BE2C (cell line): Measurements from ENCODE around the gene CDH4.

Experiments
- DNase-seq: peaks from one replicate; pipeline ENCODE4 v3.0.0-alpha.2; 2020
- H3K27me3 ChIP-seq: fragments of 250-450 bp; sonication (Bioruptor Pico); 2 replicates; pipeline ENCODE4 v1.5.1; 2020; ENCODE audit warnings: mild to moderate bottlenecking
- H3K36me3 ChIP-seq: fragments of 250-450 bp; sonication (Bioruptor Pico); 2 replicates; pipeline ENCODE4 v1.5.1; 2020; ENCODE audit warnings: mild to moderate bottlenecking
- H3K4me1 ChIP-seq: fragments of 250-450 bp; sonication (Bioruptor Pico); 2 replicates; pipeline ENCODE4 v1.5.1; 2020
- H3K4me3 ChIP-seq: 2 replicates; pipeline ENCODE4 v1.5.1; 2011; ENCODE audit warnings: low read depth, low read length
- H3K9me3 ChIP-seq: fragments of 250-450 bp; sonication (Bioruptor Pico); 2 replicates; pipeline ENCODE4 v1.5.1; 2020
- TF ChIP-seq, protein P1 (sequence below): IDR thresholded peaks from 2 replicates; pipeline ENCODE4 v1.5.1; 2012; ENCODE audit warnings: mild to moderate bottlenecking, low read depth, low read length

CDH4 gene

DNA sequence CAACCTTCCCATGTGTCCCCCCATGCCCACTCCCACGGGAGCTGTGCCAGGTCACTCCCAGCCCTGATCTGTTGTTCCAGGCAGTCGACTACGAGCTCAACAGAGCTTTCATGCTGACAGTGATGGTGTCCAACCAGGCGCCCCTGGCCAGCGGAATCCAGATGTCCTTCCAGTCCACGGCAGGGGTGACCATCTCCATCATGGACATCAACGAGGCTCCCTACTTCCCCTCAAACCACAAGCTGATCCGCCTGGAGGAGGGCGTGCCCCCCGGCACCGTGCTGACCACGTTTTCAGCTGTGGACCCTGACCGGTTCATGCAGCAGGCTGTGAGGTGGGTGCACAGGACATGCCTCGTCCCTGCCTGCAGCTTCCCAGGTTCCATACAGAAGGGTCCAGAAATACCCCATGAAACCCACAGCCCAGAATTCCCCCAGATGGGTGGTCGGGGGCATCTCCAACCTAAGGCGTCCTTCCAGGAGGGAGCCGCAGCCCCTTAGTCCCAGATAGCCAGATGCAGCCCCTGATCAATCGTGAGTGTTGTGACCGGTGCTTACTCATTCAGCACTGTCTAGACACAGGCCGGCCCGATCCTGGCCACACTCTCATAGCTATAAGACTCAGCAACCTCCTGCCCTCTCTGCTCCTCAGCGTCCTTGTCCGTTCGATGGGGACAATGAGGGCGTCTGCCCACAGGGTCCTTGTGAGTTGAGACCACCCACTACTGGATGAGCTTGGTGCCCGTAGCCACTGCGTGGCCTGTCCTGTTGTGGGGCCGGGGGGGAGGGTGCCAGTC, 671.5 kb downstream of the CDH4 start:
- TF ChIP-seq, protein P1, sequence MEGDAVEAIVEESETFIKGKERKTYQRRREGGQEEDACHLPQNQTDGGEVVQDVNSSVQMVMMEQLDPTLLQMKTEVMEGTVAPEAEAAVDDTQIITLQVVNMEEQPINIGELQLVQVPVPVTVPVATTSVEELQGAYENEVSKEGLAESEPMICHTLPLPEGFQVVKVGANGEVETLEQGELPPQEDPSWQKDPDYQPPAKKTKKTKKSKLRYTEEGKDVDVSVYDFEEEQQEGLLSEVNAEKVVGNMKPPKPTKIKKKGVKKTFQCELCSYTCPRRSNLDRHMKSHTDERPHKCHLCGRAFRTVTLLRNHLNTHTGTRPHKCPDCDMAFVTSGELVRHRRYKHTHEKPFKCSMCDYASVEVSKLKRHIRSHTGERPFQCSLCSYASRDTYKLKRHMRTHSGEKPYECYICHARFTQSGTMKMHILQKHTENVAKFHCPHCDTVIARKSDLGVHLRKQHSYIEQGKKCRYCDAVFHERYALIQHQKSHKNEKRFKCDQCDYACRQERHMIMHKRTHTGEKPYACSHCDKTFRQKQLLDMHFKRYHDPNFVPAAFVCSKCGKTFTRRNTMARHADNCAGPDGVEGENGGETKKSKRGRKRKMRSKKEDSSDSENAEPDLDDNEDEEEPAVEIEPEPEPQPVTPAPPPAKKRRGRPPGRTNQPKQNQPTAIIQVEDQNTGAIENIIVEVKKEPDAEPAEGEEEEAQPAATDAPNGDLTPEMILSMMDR = no peak
- Histone ChIP-seq H3K27me3 (no peaks in the 10 kb centered on the region), H3K4me3 (no peak overlapping the region), H3K9me3 (no peaks in the 10 kb centered on the region; the same call in 1 of the 2 replicates), H3K36me3 (no peaks in the 10 kb centered on the region), H3K4me1 (no peaks in the 10 kb centered on the region)
- no peak for DNase-seq

DNA sequence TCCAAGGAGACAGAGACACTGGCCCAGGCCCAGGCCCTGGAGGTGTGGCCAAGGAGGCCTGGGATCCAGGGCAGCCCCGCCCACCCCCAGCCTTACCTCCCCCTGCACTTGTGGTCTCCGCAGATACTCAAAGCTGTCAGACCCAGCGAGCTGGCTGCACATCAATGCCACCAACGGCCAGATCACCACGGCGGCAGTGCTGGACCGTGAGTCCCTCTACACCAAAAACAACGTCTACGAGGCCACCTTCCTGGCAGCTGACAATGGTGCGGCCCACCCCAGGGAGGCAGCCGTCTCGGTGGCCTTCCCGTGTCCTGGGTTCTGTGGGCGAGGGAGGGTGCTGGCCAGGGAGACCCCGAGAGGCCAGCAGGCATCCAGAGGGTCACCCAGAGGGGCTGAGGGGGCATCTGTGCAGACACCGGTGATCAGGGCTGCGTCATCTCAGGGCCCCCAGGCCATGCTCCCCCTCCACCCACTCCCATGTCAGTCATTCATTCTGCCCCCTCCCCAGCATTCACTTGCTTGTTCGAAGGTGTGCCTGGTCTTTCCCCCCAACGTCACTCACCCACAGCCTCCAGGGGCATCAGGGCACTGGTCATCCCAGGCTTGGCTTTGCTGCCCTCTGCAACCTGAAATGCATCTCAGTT, 672.3 kb downstream of the CDH4 start:
- DNase-seq = no peak
- H3K27me3 ChIP-seq = no peaks in the 10 kb centered on the region
- no peaks in the 10 kb centered on the region for H3K36me3 ChIP-seq
- no peak overlapping the region for H3K4me3 ChIP-seq
- no peaks in the 10 kb centered on the region for H3K4me1 ChIP-seq
- TF ChIP-seq, protein P1 = no peak
- H3K9me3 ChIP-seq = no peaks in the 10 kb centered on the region; the same call in 1 of the 2 replicates

DNA sequence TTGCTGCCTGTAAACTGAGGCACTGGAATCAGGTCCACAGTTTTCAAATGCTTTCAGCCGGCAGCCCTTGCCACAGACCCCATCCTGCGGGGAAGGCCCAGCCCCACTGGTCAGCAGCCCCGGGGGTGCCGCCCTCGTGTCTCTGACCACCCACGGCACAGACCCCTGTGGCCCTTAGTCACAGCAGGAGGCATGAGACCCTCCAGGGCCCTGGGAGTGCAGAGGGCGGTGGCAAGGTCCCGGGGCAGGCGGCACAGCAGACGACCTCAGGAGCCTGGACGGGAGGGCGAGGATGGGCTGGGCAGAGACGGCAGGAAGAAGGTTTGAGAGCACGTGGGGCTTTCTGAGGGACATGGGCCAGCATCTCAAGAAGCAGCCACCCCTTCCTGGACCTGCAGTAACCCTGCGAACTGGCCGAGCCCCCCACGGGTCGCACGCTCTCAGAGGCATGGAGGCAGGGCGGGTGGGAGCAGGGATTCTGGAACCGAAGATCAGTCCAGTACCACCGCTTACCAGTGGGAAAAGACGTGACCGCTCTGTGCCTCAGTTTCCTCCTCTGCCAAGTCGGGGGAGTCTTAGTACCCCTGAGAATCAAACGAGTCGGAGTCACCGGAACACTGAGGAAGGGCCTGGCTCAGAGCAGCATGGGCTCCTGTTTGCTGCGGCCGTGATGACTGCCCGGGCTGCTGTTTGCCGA, 672.9 kb downstream of the CDH4 start:
- H3K4me3 ChIP-seq = no peak overlapping the region
- TF ChIP-seq, protein P1 = no peak
- no peaks in the 10 kb centered on the region for H3K27me3 ChIP-seq
- H3K36me3 ChIP-seq = no peaks in the 10 kb centered on the region
- DNase-seq = no peak
- no peaks in the 10 kb centered on the region for H3K4me1 ChIP-seq
- H3K9me3 ChIP-seq = no peaks in the 10 kb centered on the region

DNA sequence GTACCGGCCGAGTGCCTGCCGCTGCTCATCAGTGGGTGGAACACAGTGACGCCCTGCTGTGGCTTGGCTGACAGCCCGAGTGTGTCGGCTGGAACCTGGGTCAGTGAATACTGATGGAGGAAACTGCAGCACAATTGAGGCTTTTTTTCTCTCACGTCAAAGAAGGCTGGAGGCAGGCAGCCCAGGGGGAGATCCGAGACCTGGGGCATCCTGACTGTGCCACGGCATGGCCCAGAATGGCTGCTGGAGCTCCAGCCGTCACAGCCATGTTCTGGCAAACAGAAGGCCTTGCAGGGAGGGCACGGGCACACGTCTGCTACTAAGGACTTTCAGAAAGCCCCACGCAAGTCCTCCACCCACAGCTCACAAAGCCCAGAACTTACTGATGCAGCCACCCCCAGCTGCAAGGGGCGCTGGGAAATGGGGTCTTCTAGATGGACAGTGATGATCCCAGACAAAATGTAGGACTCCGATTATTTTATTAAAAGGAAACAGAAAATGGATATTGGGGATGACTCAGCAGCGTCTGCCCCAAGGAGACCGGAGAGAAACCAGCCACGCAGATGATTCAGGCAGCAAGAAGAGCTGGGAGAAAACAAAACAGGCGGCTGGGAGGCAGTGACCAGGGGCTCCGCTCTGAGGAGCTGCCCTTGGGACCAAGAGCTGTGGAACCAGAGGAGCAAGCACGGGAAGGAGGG, 673.6 kb downstream of the CDH4 start:
- Histone ChIP-seq H3K9me3 (no peaks in the 10 kb centered on the region), H3K4me3 (no peak overlapping the region), H3K36me3 (no peaks in the 10 kb centered on the region), H3K4me1 (no peaks in the 10 kb centered on the region), H3K27me3 (no peaks in the 10 kb centered on the region)
- DNase-seq = no peak
- TF ChIP-seq, protein P1 = no peak

DNA sequence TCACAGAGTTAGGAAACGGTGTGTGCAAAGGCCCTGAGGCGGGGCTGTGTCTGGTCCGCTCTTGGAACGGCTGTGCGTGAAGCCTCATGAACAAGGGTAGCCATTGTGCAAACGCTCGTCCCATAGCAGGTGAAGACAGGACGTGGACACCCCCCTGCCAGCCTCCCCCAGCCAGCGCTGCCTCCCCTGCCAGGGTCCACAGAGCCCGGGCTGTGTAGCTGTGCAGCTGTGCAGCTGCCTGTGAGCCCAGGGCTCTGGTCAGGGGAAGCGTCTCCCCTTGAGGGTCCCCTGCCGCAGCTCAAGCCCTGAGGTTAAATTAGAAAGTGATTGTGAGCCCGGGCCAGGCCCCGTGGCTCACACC, 674.2 kb downstream of the CDH4 start:
- no peak overlapping the region for H3K4me3 ChIP-seq
- H3K27me3 ChIP-seq = no peaks in the 10 kb centered on the region
- no peak for DNase-seq
- no peaks in the 10 kb centered on the region for H3K4me1 ChIP-seq
- TF ChIP-seq, protein P1 = no peak
- no peaks in the 10 kb centered on the region for H3K9me3 ChIP-seq
- no peaks in the 10 kb centered on the region for H3K36me3 ChIP-seq
